Inferior parietal cortex (tissue), 1 donor: ENCODE data around the gene GRHL3.

ENCODE experiments used
- DNase-seq: peaks from one replicate; pipeline ENCODE4 v3.0.0-alpha.2; 2016; ENCODE audit errors: extremely low spot score

GRHL3 gene

GRCh38 chr1:24343412-24344089 is 24.4 kb downstream of the GRHL3 start:
- no peak for DNase-seq

DNA sequence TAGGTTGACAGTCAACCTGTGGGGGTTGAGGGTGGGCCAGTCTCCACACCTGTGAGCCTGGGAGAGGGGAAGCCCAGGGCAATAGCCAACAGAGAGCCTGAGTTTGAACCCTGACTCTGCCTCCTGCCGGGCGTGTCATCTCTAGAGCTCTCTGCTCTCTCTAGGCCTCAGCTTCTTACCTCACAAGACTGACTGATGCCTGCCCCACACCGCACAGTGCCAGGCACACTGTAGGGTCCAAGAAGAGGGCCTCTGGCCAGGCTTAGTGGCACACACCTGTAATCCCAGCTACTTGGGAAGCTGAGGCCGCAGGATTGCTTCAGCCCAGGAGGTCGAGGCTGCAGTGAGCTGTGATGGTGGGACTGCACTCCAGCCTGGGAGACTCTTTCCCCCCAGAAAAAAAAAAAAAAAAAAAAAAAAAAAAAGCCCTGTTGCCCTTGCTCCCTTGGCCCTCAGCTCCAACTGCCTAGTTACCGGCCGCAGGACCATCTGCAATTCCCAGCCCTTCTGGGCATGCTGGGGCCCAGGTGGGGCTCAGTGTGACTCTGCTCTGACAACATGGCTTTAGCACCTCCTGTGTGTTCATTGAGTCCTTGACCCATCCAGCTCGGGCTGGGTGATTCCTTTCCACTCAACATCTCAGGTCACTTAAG is 25.1 kb downstream of the GRHL3 start:
- DNase-seq, result no peak

DNA sequence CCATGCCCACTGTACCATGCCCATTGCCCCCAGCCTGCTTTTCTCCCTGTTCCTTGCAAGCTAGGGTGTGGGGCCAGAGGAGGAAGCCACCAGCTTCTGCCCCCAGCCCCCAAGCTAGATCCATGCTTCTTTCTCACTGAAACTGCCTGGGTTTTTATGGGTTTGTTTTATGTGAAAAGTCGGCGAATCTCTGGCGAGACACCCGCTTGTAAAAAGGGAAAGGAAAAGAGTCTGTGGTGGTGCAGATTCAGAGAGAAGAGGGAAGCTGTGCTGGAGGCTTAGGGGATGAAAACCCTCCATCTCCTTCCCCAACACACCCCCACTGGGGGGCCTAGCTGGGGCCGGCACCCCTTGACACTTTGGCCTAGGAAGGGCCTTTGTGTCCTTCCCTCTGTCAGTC is 26.2 kb downstream of the GRHL3 start:
- DNase-seq, result no peak

DNA sequence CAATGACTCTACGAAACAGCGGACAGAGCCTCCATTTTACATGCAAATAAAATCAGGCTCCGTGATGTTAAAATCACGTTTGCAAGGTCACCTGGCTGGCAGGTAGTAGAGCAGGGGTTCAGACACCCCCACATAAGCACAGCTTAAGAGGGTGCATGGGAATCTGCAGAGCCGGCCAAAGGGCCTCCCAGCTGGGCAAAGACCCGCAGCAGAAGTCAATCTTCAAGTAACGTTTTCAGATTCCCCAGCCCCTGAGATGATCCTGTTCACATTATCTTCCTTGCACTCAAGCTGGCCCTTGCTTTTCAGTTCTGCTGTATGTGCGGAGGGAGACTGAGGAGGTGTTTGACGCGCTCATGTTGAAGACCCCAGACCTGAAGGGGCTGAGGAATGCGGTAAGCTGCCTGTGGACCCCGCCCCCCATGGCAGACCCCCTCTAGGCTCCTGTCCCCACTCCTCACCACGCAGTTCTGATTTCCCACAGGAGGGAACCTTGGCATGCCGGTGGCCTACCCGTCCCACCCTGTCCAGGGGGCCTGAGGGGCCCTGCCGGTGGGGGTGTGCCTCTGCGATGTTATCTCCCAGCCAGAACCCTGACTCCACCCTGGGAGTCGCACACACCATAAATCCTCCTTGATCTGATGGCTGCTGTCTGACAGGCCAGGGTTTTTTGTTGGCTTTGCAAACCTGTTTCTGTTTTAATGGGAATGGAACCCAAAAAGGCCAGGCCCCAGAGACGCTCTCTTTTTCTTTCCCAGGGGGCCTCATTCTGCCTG is 28.2 kb downstream of the GRHL3 start:
- DNase-seq, result no peak

GRCh38 chr1:24348196-24348595 is 29.0 kb downstream of the GRHL3 start:
- no peak for DNase-seq

DNA sequence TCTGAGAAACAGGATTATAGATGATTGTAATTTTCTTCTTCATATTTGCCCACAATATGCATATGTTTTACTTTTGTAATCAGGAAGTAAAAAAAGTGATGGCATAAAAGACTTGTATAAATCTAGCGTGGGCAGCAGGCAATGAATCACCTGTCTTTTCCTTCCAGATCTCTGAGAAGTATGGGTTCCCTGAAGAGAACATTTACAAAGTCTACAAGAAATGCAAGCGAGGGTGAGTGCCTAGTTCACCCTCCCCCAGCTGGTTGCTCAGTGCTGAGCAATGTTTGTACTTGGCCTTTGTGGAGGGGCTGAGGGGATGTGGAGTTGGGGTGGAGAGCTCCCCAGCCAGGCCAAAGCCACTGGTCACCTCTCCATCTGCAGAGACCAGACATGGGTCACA is 30.7 kb downstream of the GRHL3 start:
- DNase-seq, result peak; percentile 18

GRCh38 chr1:24351247-24351646 is 32.1 kb downstream of the GRHL3 start:
- DNase-seq, result no peak

GRCh38 chr1:24351918-24352627 is 32.9 kb downstream of the GRHL3 start:
- DNase-seq, result no peak

DNA sequence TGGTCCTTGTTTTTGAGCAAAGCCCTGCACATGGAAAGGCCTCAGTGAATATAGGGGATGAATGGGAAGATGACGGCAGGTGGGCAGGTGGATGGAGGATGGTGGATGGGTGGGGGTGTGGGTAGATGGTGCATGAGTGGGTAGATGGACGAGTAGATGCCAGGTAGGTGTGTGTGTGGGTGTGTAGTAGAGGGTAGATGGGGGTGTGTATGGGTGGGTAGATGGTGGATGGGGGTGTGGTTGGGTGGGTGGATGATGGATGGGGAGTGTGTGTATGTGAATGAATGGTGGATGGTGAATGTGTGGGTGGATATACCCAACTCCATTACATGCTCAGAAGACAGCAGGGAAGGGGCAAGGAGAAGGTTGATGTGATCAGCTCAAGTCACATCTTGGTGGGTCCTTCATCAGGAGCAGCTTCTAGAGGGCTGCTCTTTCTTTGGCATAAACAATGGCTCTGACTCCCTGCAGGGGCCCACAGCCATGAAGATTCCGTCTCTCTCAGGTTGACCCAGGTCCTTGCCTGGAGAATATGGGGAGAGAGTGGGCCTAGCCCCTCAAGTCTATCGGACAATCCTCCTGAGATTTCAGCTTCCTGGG is 34.2 kb downstream of the GRHL3 start:
- DNase-seq, result no peak

GRCh38 chr1:24355466-24355865 is 36.3 kb downstream of the GRHL3 start:
- DNase-seq, result no peak

GRCh38 chr1:24357038-24357437 is 37.9 kb downstream of the GRHL3 start:
- no peak for DNase-seq

DNA sequence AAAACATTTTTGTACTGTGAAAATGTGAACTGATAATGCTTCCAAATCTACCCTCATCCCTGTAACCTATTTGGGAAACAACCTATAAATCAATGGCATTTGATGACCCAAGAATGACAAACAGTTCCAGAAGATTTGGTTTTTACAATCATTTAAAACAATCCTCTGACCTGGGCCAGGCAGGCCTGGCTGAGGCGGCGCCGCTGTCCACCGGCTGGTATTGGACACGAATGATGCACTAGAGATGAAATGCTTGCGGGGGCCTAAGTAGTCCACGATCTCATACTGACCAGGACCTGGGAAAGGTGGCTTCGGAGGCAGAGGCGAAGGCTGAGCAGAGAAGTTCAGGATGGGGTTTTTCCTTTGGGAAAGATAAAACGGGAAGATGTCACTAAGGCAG is 41.5 kb downstream of the GRHL3 start:
- DNase-seq, result no peak

- no peak for DNase-seq
These were observed 42.7 kb downstream of the GRHL3 start for GRCh38 chr1:24361811-24362210.

GRCh38 chr1:24362396-24362795 is 43.2 kb downstream of the GRHL3 start:
- DNase-seq, result no peak

DNA sequence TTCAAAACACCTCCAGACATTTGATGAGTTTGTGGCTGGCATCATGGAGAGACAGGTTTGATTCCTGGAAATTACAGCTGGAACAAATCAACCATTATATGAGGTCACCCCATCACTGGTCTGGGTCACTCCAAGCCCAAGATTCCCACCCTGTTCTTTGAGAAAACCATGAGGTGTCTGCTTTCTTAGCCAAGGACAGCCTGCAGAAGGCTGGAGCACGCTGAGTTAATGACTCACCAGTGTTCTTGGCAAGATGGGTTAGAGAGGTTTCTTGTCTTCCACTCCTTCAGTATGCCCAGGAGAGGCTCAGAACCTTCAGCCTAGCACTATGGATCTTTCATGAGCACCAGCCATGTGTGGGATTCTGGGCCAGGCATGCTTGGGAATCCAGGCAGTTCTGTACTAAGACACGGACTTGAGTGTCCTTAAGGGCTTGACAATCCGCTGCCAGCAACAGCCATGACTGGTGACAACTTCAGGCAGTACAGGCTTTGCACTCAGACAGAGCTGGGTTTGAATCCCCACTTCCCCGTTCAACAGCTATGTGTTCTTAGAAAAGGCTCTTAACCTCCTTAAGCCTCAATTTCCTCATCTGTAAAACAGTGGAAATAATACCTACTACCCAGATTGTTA is 43.9 kb downstream of the GRHL3 start:
- peak; percentile 15 for DNase-seq

- DNase-seq, result no peak
These were observed 44.8 kb downstream of the GRHL3 start for GRCh38 chr1:24363994-24364393.

DNA sequence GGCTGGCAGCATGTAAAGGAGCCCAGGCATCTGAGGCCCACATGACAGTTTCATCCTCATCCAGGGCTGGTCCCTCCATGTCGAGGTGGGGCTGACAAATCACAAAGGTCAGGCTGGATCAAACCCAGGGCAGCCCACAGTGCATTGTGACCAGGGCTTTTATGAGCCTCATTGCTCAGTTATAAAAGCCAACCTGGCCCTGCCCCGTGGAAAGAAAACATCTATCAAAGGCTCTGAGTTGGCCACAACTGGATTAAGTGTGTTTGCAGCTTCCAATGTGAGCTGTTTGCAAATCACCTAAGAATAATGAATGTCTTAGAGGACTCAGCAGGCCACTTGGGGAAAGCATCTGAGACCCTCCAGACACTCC is 45.4 kb downstream of the GRHL3 start:
- no peak for DNase-seq

DNA sequence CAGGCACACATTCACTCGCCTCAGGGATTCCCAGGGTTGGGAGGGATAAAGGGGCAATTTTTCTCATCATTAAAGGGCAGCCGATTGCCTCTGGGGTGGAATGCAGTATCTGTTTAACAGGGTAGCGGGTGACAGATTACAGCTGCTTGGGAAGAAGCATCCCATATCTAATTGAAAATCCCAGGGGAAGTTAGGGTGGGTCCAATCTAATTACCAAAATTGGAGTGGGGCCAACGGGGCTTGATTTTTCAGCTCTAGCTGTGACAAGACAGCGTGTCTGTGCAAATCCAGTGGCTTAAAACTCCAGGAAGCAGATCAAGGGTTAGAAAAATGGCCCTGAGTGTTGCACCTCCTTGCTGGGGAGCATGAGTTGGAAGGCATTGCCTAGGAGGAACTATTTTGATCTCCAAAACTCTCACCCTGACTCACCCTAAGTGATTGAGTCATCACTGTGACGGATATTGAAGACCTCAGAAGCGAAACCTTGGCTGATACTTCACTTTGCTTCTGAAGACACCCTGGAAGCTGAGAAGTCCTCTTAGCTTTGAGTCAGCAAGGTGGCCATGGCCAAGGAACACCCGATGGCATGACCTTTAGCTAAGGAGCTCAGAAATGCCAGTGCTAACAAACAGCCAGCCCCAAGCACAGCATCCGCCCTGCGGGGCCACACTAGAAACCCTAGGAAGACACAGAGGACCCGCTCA is 46.0 kb downstream of the GRHL3 start:
- DNase-seq, result peak; percentile 25

- DNase-seq, result no peak
These were observed 47.5 kb downstream of the GRHL3 start for GRCh38 chr1:24366707-24367106.

- DNase-seq, result no peak
These were observed 50.0 kb downstream of the GRHL3 start for GRCh38 chr1:24369199-24369598.

GRCh38 chr1:24369801-24370200 is 50.6 kb downstream of the GRHL3 start:
- DNase-seq, result no peak
